Measurements from ENCODE around the gene SYT7. TPM values are rescaled to one million over a fixed set of nuclear protein-coding genes. Genes with fewer than 3 reads are reported as not detected.

SYT7 gene
- total and polyA plus RNA-seq, 2 of the 4 experiments (the other 2 are of a cell fraction), result under 0.01 to 0.19 TPM

DNA sequence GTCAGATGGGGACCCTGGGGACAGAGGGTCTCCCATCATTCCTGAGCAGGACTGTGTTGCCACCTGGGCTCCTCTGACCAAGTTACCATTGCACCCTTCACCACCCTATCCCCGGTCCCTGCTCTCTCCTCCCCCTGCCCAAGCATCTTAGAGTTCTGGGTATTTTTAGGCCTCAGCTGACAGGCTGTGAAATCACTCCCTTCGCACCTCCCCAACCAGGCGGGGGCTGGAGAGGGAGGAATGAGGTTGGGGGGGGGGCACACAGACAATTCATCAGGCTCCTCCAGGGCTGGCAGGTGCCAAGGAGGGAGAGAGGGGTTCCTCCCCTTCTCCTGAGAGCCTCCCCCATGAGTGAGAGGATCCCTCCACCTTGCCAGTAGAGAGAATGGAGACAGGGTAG, 9.0 kb downstream of the SYT7 start:
- Histone ChIP-seq H3K27me3 (ENCODE audit: control insufficient read depth, insufficient read depth, low read length) (peaks cover 72% of the 10 kb centered on the region), H4K5ac (ENCODE audit: low read depth, low read length) (no peak overlapping the region), H3K4me1 (ENCODE audit: control insufficient read depth, insufficient read depth, low read length) (no peaks in the 10 kb centered on the region), H3K9me1 (ENCODE audit: insufficient read depth, low read length) (no peaks in the 10 kb centered on the region), H2BK20ac (ENCODE audit: low read depth, low read length) (no peak overlapping the region), H3K9ac (ENCODE audit: low read depth, low read length) (no peak overlapping the region), H3K36me3 (ENCODE audit: control insufficient read depth, insufficient read depth, low read length) (no peaks in the 10 kb centered on the region), H2AK5ac (ENCODE audit: low read depth, low read length) (no peak overlapping the region), H3K4me2 (ENCODE audit: low read depth, low read length) (no peak overlapping the region), H2BK5ac (ENCODE audit: low read depth, low read length, poor library complexity, severe bottlenecking) (no peak overlapping the region), H3K4ac (ENCODE audit: low read depth, low read length) (no peak overlapping the region), H3K23ac (ENCODE audit: low read depth, low read length) (no peak overlapping the region), H3K79me1 (ENCODE audit: low read depth in 1 of 2, low read length in 2 of 2) (no peaks in the 10 kb centered on the region), H2BK120ac (ENCODE audit: low read depth, low read length) (no peak overlapping the region), H4K8ac (ENCODE audit: low read depth in 2 of 2, low read length in 2 of 2) (no peak overlapping the region), H3K18ac (ENCODE audit: low read depth, low read length) (no peak overlapping the region), H2AFZ (replicated peaks; ENCODE audit: low read length, poor library complexity) (no peak overlapping the region), H3K9me3 (ENCODE audit: control insufficient read depth, insufficient read depth, low read length) (no peaks in the 10 kb centered on the region), H4K91ac (ENCODE audit: insufficient read depth, low read depth, low read length) (no peak overlapping the region), H3K56ac (ENCODE audit: extremely low read depth, insufficient read depth, low read length) (no peak overlapping the region), H2AK9ac (replicated peaks; ENCODE audit: low read depth, low read length, poor library complexity) (no peak overlapping the region), H3K4me3 (ENCODE audit: insufficient read depth, low read depth, low read length) (no peak overlapping the region), H2BK15ac (ENCODE audit: low read depth, low read length) (no peak overlapping the region), H3K14ac (replicated peaks; ENCODE audit: low read depth, low read length) (no peak overlapping the region), H4K20me1 (ENCODE audit: insufficient read depth, low read length) (peaks cover 6% of the 10 kb centered on the region; the same call in 1 of the 2 replicates), H3K27ac (ENCODE audit: insufficient read depth, low read length) (no peak overlapping the region)
- no peak for DNase-seq
- no CpG with 5 or more reads among the region's 3 CpGs for WGBS, 2 experiments (ENCODE audit: extremely low coverage in 2 of 2, insufficient read length in 1 of 2)
- intact Hi-C loops (cut with micrococcal nuclease), result no loop called here
- in situ Hi-C loops (cut with MboI; ENCODE audit: low sequenced_read_pairs), result no loop called here
- POLR2A ChIA-PET (ENCODE audit: unreplicated experiment), result no interaction called here
- BruUV-seq (replicated peaks), result no TSS peak
- ATAC-seq (ENCODE audit: low read depth), result no peak
- CTCF ChIA-PET, result interaction anchor here (1.1 kb wide), 1 partner anchor 10 kb away, joined by 3 read pairs; no protein-coding TSS in a partner anchor
- no peak for TF ChIP-seq SMC3 (IDR thresholded peaks at IDR 0.05; ENCODE audit: low read depth, low read length)
- TF ChIP-seq BHLHE40 (IDR thresholded peaks at IDR 0.05; ENCODE audit: low read depth, low read length), result no peak
- no peak for TF ChIP-seq FOS (IDR thresholded peaks at IDR 0.05; ENCODE audit: low read depth, low read length)
- no peak for TF ChIP-seq MXI1 (IDR thresholded peaks at IDR 0.05; ENCODE audit: borderline replicate concordance, low read depth, low read length)
- no peak for TF ChIP-seq POLR2A (IDR thresholded peaks at IDR 0.05; ENCODE audit: low read depth, low read length)
- TF ChIP-seq, protein P1, sequence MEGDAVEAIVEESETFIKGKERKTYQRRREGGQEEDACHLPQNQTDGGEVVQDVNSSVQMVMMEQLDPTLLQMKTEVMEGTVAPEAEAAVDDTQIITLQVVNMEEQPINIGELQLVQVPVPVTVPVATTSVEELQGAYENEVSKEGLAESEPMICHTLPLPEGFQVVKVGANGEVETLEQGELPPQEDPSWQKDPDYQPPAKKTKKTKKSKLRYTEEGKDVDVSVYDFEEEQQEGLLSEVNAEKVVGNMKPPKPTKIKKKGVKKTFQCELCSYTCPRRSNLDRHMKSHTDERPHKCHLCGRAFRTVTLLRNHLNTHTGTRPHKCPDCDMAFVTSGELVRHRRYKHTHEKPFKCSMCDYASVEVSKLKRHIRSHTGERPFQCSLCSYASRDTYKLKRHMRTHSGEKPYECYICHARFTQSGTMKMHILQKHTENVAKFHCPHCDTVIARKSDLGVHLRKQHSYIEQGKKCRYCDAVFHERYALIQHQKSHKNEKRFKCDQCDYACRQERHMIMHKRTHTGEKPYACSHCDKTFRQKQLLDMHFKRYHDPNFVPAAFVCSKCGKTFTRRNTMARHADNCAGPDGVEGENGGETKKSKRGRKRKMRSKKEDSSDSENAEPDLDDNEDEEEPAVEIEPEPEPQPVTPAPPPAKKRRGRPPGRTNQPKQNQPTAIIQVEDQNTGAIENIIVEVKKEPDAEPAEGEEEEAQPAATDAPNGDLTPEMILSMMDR (conservative IDR thresholded peaks at IDR 0.05; ENCODE audit: low read depth, low read length), result no peak
- no peak for TF ChIP-seq MAZ (IDR thresholded peaks at IDR 0.05; ENCODE audit: borderline replicate concordance, low read depth, low read length)
- TF ChIP-seq CHD1 (IDR thresholded peaks at IDR 0.05; ENCODE audit: low read depth, low read length), result no peak
- TF ChIP-seq, protein P2, sequence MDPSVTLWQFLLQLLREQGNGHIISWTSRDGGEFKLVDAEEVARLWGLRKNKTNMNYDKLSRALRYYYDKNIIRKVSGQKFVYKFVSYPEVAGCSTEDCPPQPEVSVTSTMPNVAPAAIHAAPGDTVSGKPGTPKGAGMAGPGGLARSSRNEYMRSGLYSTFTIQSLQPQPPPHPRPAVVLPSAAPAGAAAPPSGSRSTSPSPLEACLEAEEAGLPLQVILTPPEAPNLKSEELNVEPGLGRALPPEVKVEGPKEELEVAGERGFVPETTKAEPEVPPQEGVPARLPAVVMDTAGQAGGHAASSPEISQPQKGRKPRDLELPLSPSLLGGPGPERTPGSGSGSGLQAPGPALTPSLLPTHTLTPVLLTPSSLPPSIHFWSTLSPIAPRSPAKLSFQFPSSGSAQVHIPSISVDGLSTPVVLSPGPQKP (IDR thresholded peaks at IDR 0.05; ENCODE audit: borderline replicate concordance, low read depth, low read length), result no peak
- TF ChIP-seq RFX5 (IDR thresholded peaks at IDR 0.05; ENCODE audit: low read depth, low read length), result no peak
- TF ChIP-seq, protein P3, sequence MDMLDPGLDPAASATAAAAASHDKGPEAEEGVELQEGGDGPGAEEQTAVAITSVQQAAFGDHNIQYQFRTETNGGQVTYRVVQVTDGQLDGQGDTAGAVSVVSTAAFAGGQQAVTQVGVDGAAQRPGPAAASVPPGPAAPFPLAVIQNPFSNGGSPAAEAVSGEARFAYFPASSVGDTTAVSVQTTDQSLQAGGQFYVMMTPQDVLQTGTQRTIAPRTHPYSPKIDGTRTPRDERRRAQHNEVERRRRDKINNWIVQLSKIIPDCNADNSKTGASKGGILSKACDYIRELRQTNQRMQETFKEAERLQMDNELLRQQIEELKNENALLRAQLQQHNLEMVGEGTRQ (IDR thresholded peaks at IDR 0.05; ENCODE audit: low read depth, low read length), result no peak
- dilution Hi-C loops (cut with HindIII; ENCODE audit: low sequenced_read_pairs, unreplicated experiment), result no loop called here

Measured in IMR-90 (cell line).